Activated T-cell treated with anti-CD3 and anti-CD28 coated beads, Interleukin-2, amount 50 U/mL, for 24 hours (primary cell): Measurements from ENCODE around the gene SYCE3.
A peak's percentile ranks its signal among the peaks of the same experiment; 100 is the strongest.

ENCODE experiments used
- DNase-seq: peaks from one replicate; pipeline ENCODE4 v3.0.0-alpha.2; 2020
- H3K27ac Mint-ChIP-seq: 2 replicates; pipeline ENCODE4 v1.8.0; 2020; ENCODE audit warnings: mild to moderate bottlenecking, mixed read lengths
- H3K27me3 Mint-ChIP-seq: 2 replicates; pipeline ENCODE4 v1.8.0; 2020; ENCODE audit warnings: mixed read lengths
- H3K36me3 Mint-ChIP-seq: 2 replicates; pipeline ENCODE4 v1.8.0; 2020; ENCODE audit warnings: low read depth, mixed read lengths
- H3K4me1 Mint-ChIP-seq: 2 replicates; pipeline ENCODE4 v1.8.0; 2020; ENCODE audit warnings: low read depth, mixed read lengths
- H3K4me3 Mint-ChIP-seq: 2 replicates; pipeline ENCODE4 v1.8.0; 2020; ENCODE audit warnings: mild to moderate bottlenecking, moderate library complexity, mixed read lengths
- H3K9me3 Mint-ChIP-seq: 2 replicates; pipeline ENCODE4 v1.8.0; 2020; ENCODE audit warnings: mixed read lengths

The SYCE3 gene

DNA sequence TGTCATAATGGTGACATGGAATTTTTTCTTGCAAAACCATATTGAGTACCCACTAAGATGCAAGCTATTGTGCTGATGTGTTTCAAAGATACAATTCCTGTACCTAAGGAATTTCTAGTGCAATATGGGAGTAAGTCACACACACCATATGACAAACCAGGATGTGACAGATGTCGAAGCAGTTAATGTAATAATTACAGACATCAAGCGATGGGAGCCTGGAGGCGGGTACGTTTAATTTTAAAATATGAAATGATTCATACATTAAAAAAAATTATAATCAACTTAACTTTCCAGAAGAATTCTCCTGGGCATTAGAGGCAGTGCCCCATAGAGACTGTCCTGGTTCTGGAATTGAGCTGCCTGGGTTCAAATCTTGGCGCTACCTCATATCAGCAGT is 6.0 kb downstream of the SYCE3 start:
- H3K4me3 Mint-ChIP-seq: no peak overlapping the region
- H3K27me3 Mint-ChIP-seq: no peaks in the 10 kb centered on the region
- no peak overlapping the region for H3K27ac Mint-ChIP-seq
- H3K9me3 Mint-ChIP-seq: no peaks in the 10 kb centered on the region
- no peak for DNase-seq
- peaks cover 7% of the 10 kb centered on the region for H3K4me1 Mint-ChIP-seq
- no peaks in the 10 kb centered on the region for H3K36me3 Mint-ChIP-seq

DNA sequence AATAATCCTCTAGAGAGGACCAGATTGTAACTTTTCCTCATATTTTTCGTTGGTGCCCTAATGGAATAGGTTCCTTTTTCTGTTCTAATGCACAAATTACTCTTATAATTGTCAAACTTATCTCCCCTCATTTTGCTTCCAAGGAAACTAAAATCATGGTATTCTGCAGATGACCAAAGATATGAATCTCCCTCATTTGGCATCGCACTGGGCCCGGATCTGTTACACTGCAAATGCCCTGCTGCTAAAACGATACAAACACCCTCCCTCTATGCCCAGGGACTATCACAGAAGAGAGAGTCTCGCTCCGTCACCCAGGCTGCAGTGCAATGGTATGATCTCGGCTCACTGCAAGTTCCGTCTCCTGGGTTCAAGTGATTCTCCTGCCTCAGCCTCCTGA is 9.4 kb downstream of the SYCE3 start:
- Mint-ChIP-seq H3K4me1 (peaks cover 20% of the 10 kb centered on the region), H3K4me3 (no peak overlapping the region), H3K27me3 (no peaks in the 10 kb centered on the region), H3K36me3 (peaks cover 3% of the 10 kb centered on the region), H3K27ac (no peak overlapping the region), H3K9me3 (no peaks in the 10 kb centered on the region)
- DNase-seq: no peak

DNA sequence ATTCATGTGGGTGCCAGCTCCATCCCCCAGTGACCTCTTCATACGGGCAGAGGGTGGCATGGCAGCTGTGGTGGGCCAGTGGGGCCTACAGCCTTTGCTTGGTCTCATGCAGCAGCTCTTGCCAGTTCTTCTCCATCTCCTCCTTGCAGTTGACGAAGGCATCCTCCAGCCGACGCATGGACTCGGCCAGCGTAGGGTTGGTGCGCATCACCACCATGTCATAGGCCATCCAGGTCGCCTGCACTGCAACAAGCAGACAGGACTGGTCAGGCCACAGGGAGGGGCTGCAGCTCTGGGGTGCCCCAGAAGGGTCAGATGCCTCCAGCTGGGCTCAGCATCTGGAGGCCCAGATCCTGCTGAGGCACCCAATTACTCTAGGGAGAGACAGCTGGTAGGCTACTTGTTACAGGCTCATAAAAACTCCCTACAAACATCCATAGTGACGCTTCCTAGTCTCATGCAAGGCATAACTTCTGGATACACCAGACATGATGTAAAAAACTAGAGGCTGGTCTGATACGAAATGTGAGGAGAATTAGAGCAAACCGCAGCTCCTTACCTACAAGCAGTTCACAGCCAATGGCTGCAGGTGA is 11.5 kb downstream of the SYCE3 start:
- peaks cover 3% of the 10 kb centered on the region for H3K36me3 Mint-ChIP-seq
- H3K4me3 Mint-ChIP-seq: no peak overlapping the region
- H3K4me1 Mint-ChIP-seq: peaks cover 26% of the 10 kb centered on the region
- H3K27ac Mint-ChIP-seq: no peak overlapping the region
- DNase-seq: no peak
- no peaks in the 10 kb centered on the region for H3K9me3 Mint-ChIP-seq
- H3K27me3 Mint-ChIP-seq: no peaks in the 10 kb centered on the region

DNA sequence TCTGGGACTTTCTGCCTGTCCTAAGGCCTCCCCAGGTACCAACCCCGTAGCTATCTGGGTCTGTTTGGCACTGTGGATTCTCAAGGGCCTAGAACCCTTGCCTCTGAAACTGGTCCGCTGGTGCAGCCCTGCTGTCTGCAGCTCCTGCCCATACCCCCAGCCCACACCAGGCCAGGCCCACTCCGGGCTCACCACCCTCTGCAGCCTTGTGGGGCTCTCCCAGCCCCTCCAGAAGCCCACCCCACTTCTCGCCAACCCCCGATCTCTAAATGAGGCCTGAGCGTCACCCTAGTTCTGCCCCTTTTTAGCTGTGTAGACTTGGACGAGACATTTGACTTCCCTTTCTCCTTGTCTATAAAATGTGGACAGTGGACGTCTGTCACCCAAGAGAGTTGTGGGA is 12.3 kb downstream of the SYCE3 start:
- no peak for DNase-seq
- peak overlapping the region; percentile 67 for H3K4me3 Mint-ChIP-seq
- no peaks in the 10 kb centered on the region for H3K9me3 Mint-ChIP-seq
- peaks cover 3% of the 10 kb centered on the region for H3K36me3 Mint-ChIP-seq
- peaks cover 34% of the 10 kb centered on the region for H3K4me1 Mint-ChIP-seq
- peak overlapping the region; percentile 85 for H3K27ac Mint-ChIP-seq
- no peaks in the 10 kb centered on the region for H3K27me3 Mint-ChIP-seq

DNA sequence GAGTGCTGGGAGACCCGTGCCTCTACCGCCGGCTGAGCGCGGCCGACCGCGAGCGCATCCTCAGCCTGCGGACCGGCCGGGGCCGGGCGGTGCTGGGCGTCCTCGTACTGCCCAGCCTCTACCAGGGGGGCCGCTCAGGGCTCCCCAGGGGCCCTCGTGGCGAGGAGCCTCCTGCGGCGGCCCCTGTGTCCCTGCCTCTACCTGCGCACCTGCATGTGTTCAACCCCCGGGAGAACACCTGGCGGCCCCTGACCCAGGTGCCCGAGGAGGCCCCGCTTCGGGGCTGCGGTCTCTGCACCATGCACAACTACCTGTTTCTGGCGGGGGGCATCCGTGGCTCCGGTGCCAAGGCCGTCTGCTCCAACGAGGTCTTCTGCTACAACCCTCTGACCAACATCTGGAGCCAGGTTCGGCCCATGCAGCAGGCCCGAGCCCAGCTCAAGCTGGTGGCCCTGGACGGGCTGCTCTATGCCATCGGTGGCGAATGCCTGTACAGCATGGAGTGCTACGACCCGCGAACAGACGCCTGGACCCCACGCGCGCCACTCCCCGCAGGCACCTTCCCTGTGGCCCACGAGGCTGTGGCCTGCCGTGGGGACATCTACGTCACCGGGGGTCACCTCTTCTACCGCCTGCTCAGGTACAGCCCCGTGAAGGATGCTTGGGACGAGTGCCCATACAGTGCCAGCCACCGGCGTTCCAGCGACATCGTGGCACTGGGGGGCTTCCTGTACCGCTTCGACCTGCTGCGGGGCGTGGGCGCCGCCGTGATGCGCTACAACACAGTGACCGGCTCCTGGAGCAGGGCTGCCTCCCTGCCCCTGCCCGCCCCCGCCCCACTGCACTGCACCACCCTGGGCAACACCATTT is 13.6 kb downstream of the SYCE3 start:
- H3K27me3 Mint-ChIP-seq: no peaks in the 10 kb centered on the region
- no peaks in the 10 kb centered on the region for H3K9me3 Mint-ChIP-seq
- peaks cover 47% of the 10 kb centered on the region for H3K4me1 Mint-ChIP-seq
- H3K27ac Mint-ChIP-seq: peak overlapping the region; percentile 84
- no peak for DNase-seq
- peak overlapping the region; percentile 78 for H3K4me3 Mint-ChIP-seq
- peaks cover 3% of the 10 kb centered on the region for H3K36me3 Mint-ChIP-seq

DNA sequence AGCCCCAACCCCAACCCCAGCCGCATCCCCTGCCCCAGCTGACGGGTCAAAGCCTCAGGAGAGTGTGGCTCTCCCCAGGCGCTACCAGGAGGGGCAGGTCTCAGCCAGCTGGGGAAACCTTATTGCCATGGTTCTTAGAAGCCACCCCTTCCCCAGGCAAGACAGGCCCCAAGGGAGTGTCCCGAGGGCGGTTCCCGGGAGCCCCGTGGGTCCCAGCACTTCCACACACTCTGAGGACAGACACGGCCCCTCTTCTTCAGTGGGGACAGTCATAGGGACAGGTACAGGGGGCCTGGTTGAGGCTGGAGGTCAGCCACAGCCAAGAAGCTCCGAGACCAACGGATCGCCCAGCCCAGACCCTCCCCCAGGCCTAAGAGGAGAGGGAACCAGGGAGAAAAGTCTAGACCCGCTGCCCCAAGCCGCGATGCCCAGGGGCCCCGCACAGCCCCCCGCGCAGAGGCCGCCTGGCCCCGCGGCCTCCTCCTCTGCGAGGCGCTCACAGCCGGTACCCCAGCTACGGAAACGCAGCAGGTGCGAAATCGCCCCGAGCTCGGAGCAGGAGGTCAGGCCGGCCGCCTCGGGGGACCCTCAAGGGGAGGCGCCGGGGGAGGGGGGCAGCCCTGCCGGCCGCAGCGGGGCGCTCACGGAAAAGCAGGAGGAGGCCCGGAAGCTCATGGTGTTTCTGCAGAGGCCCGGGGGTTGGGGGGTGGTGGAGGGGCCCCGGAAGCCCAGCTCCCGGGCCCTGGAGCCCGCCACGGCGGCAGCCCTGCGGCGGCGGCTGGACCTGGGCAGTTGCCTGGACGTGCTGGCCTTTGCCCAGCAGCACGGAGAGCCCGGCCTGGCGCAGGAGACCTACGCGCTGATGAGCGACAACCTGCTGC is 14.4 kb downstream of the SYCE3 start:
- peak; percentile 82 for DNase-seq
- Mint-ChIP-seq H3K4me1 (peaks cover 49% of the 10 kb centered on the region), H3K4me3 (peak overlapping the region; percentile 69), H3K27me3 (no peaks in the 10 kb centered on the region), H3K27ac (peak overlapping the region; percentile 86), H3K9me3 (no peaks in the 10 kb centered on the region), H3K36me3 (peaks cover 3% of the 10 kb centered on the region)

DNA sequence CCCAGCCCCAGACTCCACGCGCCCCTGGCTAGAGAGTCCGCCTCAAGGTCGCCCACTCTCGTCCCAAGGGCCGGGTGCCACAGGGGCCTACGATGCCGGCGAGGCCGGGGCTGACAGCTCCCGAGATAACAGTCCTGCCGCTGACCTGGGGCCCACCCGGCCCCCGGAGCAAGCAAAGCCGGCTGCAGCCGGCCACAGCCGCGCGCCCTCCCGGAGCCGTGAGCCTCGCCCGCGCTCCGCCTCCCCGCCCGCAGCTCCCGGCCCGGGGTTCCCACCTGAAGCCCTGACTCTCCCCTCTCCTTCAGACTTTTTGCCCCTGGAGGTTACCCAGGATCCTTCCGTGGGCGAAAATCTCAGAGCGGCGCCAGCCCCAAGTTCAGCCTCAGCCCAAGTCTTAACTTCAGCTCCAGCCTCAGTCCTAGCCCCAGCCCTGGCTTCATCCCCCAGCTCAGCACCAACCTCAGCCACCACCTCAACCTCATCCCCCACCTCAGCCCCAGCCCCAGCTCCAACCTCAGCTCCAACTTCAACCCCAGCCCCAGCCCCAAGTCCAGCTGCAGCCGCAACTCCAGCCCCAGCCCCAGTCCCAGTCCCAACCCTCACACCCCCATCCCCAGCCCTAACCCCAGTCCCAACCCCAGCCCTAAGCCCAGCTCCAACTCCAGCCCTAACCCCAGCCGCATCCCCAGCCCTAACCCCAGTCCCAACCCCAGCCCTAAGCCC is 15.3 kb downstream of the SYCE3 start:
- DNase-seq: no peak
- Mint-ChIP-seq H3K36me3 (peaks cover 3% of the 10 kb centered on the region), H3K27ac (no peak overlapping the region), H3K9me3 (no peaks in the 10 kb centered on the region), H3K27me3 (no peaks in the 10 kb centered on the region), H3K4me1 (peaks cover 52% of the 10 kb centered on the region), H3K4me3 (peak overlapping the region; percentile 46)

DNA sequence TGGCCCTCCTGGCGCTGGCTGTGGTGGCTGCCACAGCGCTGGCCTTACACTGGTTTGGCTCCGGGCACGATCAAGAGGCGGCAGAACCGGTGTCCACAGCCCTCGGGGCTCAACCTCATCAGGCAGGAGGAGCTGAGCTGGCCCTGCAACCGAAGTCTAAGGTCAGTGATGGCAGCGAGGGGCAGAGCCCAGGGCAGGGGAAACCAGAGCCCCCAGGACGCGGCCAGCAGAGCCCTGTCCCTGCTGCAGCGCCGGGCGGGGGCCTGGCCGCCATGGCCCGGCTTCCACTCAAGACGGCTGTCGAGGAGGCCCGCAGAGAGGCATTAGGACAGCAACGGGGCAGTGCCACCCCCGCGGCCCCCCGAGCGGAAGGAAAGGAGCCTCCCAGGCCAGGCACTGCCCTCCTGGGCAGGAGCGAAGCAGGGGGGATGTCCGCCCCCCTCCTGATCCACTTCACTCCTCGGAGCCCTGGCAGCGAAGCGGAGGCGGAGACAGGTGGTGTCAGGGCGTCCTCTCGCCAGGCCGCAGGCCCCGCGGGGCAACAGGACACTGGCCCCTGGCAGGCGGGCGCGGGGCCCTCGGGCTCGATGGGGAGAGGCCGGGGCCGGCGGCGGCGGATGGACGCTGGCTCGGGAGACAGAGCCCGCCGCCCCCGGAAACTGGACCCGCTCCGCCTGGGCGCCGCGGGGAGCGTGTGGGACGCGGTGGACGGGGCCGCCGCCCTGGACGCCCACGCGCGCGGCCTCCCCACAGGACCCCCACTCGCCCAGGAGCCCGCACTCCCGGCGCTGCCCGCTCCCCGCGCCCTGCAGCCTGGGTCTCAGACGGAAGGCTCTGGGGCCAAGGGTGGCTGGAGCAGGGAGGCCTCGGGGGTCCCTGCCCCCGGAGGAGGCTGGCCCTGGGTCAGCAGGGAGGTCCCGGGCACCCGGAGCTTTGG is 16.1 kb downstream of the SYCE3 start:
- H3K36me3 Mint-ChIP-seq: peaks cover 3% of the 10 kb centered on the region
- H3K27ac Mint-ChIP-seq: peak overlapping the region; percentile 50
- no peak for DNase-seq
- H3K9me3 Mint-ChIP-seq: no peaks in the 10 kb centered on the region
- H3K4me3 Mint-ChIP-seq: peak overlapping the region; percentile 23
- H3K4me1 Mint-ChIP-seq: peaks cover 61% of the 10 kb centered on the region
- no peaks in the 10 kb centered on the region for H3K27me3 Mint-ChIP-seq

DNA sequence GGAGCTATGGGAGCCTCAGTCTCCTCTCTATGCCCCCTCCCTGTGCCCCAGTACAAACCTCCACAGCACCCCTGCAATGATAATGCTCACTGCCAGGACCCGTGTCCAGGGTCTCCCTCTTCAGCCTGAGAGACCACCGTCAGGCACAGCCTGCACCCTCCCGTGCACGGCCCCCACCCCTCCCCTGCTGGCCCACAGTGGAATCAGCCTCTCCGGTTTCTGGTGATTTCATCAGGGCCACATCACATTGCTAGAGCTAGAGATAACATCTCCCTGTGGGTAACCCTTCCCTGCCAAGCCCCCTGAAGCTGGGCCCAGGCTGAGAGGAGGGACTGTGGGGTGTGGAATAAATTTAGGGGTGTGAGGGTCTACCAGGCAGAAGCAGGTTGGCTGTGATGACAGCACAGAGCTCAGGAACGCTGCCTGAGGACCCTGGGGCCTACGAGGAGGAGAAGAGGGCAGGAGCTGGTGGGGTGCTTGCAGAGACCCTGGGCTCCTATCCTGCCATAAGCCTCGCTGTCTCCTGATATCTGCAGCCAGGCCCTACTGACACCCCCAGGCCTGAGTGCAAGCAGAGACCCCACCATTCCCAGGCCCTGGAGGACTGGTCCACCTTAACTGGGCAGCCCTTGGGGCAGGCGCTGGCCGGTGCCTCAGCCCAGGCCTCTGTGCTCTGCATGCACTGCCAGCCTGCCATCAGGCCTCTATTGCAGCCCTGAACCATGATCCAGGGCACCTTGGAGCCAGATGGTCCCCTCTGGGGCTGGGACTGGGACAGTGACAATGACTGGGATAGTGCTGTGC is 17.0 kb downstream of the SYCE3 start, which contains the start of gene KLHDC7B:
Gene KLHDC7B (plus strand): TSS at position 378 of the 804 bp plus-strand sequence. CDS start 345 bp downstream, at position 723.
- Mint-ChIP-seq H3K4me3 (peak within 1 kb of the TSS; percentile 23), H3K9me3 (no peaks in the 10 kb centered on the region), H3K4me1 (peaks cover 66% of the 10 kb centered on the region), H3K36me3 (peaks cover 3% of the 10 kb centered on the region), H3K27ac (peak within 1 kb of the TSS; percentile 72), H3K27me3 (no peaks in the 10 kb centered on the region)
- DNase-seq: peak; percentile 58

DNA sequence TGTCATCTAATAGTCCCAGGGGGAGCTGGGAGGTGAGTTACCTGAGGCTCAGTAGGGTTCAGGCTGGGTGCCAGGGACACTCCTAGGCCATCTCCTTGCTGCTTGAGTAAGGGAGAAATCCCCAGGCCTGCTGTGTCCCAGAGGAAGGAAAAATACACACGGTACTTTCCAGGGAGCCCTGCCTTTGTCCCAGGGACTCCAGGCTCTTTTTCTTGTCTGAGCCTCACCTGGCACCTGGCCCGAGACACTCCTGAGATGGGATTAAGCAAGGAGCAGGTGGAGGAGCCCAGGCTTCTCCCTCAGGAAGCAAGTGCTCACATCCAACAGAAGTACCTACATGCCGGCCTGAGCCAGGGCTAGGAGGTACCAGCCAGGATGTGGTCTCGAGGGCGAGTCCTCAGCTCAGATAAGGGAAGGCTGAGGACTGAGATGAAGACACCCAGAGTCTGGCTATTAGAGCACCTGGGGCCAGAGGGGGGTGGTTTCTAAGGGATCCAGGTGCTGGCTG is 17.9 kb downstream of the SYCE3 start:
- DNase-seq: peak; percentile 57
- peak overlapping the region; percentile 72 for H3K27ac Mint-ChIP-seq
- H3K36me3 Mint-ChIP-seq: no peaks in the 10 kb centered on the region
- no peaks in the 10 kb centered on the region for H3K9me3 Mint-ChIP-seq
- H3K27me3 Mint-ChIP-seq: no peaks in the 10 kb centered on the region
- H3K4me3 Mint-ChIP-seq: no peak overlapping the region
- H3K4me1 Mint-ChIP-seq: peaks cover 64% of the 10 kb centered on the region

DNA sequence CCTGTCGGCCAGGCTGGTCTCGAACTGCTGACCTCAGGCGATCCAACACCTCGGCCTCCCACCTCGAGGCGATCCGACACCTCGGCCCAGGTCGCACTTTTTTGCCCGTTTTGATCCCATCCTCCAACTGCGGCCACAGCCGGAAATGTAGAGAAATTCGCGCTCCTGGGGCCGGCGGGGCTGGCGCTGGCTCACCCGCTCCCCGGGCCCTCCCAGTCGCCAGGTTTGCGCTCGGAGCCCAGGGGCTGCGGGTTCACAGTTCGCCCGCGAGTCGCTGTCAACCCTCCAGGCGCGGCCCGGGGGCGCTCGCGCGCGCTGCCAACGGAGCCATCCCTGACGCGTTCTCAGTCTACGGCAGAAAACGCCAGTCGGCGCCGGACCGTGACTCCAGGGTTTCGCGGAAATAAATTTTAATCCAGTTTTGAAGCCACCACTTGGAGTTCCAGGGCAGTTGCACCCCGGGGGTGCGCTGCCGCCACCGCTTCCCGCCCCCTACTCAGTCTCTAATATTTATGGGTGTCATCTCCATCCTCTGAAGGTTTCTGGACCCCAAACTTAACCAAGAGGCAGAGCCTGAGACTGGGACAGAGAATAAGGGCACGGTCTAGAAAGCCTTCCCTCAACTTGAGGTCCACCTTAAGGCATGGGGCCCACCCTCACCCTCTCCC is 18.5 kb downstream of the SYCE3 start:
- Mint-ChIP-seq H3K9me3 (no peaks in the 10 kb centered on the region), H3K4me3 (peak overlapping the region; percentile 45), H3K36me3 (no peaks in the 10 kb centered on the region), H3K4me1 (peaks cover 66% of the 10 kb centered on the region), H3K27ac (peak overlapping the region; percentile 72), H3K27me3 (no peaks in the 10 kb centered on the region)
- DNase-seq: peak; percentile 88

DNA sequence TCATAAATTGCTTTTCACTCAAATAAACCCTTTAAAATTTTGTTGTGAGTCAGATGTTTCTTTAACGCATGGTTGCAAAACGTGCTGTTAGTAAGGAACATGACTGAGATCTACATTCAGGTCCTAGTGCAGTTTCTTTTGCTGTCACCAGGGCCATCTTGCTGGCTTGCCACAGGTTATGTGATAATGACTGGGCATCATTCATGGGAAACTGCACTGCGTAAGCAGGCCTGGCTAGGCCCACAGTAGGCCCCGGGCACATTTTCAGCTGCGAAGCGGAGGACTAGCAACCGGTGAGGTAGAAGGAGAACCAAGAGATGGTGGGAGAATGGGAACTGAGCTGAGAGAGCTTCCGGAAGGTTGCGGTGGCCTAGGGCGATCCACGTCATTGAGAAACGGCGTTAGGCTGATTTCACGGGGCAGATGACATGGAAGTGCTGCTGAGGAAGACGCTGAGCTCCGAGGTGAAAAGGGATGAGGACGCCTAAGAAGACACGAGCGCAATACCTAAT is 20.2 kb downstream of the SYCE3 start:
- no peaks in the 10 kb centered on the region for H3K36me3 Mint-ChIP-seq
- H3K27me3 Mint-ChIP-seq: no peaks in the 10 kb centered on the region
- no peak overlapping the region for H3K4me3 Mint-ChIP-seq
- H3K27ac Mint-ChIP-seq: peak overlapping the region; percentile 91
- DNase-seq: no peak
- H3K4me1 Mint-ChIP-seq: peaks cover 74% of the 10 kb centered on the region
- no peaks in the 10 kb centered on the region for H3K9me3 Mint-ChIP-seq
